WTC11 (cell line): ENCODE results near the gene AQP3. TPM values are rescaled to one million over a fixed set of nuclear protein-coding genes. Genes with fewer than 3 reads are reported as not detected.

ENCODE experiments used
- ATAC-seq: fragments of 200-7000 bp; cut with Tn5 transposase; 2 replicates; pipeline ENCODE4 v1.10.0; 2021; ENCODE audit warnings: mild to moderate bottlenecking, moderate library complexity
- CTCF ChIA-PET: fragments of 300-600 bp; sonication (Branson Sonifier 250); formaldehyde crosslinking; loops from one replicate; lab custom pipeline; 2021; ENCODE audit warnings: antibody characterized with exemption; lab: Charles Lee
- POLR2A ChIA-PET: fragments of 350-600 bp; sonication (Branson Sonifier 250); formaldehyde crosslinking; loops from one replicate; lab custom pipeline; 2021; ENCODE audit warnings: antibody characterized with exemption; lab: Charles Lee
- DNase-seq: peaks from one replicate; pipeline ENCODE4 v3.0.0; 2021; ENCODE audit warnings: low spot score
- H3K27ac Mint-ChIP-seq: 2 replicates; pipeline ENCODE4 v1.8.0; 2021; ENCODE audit warnings: mixed read lengths
- H3K27me3 Mint-ChIP-seq: 2 replicates; pipeline ENCODE4 v1.8.0; 2021; ENCODE audit warnings: low read depth, mild to moderate bottlenecking, moderate library complexity, mixed read lengths
- H3K36me3 Mint-ChIP-seq: 2 replicates; pipeline ENCODE4 v1.8.0; 2021; ENCODE audit warnings: mixed read lengths
- H3K4me1 Mint-ChIP-seq: 2 replicates; pipeline ENCODE4 v1.8.0; 2022; ENCODE audit warnings: mixed read lengths
- H3K4me3 Mint-ChIP-seq: 2 replicates; pipeline ENCODE4 v1.8.0; 2021; ENCODE audit warnings: mild to moderate bottlenecking, moderate library complexity, mixed read lengths
- H3K9me3 Mint-ChIP-seq: 2 replicates; pipeline ENCODE4 v1.8.0; 2021; ENCODE audit warnings: mixed read lengths
- ATF1 ChIP-seq: sonication (generic); formaldehyde crosslinking; IDR thresholded peaks from 2 replicates; pipeline ENCODE4 v1.8.1; 2023; ENCODE audit warnings: mild to moderate bottlenecking, moderate library complexity, missing genetic modification reagents
- ELF4 ChIP-seq: sonication (generic); formaldehyde crosslinking; IDR thresholded peaks from 2 replicates; pipeline ENCODE4 v1.8.1; 2022; ENCODE audit warnings: low read depth, mild to moderate bottlenecking, moderate library complexity, missing genetic modification reagents
- ETV6 ChIP-seq: sonication (generic); formaldehyde crosslinking; IDR thresholded peaks from 2 replicates; pipeline ENCODE4 v1.8.1; 2022; ENCODE audit warnings: mild to moderate bottlenecking, missing genetic modification reagents
- FOXP1 ChIP-seq: sonication (generic); formaldehyde crosslinking; IDR thresholded peaks from 2 replicates; pipeline ENCODE4 v1.8.0; 2022; ENCODE audit warnings: missing genetic modification reagents, mild to moderate bottlenecking, moderate library complexity, borderline replicate concordance
- GTF2I ChIP-seq: fragments of 250-450 bp; sonication (Bioruptor Pico); conservative IDR thresholded peaks from 2 replicates; pipeline ENCODE4 v1.4.0; 2021; ENCODE audit warnings: mild to moderate bottlenecking
- IRF2 ChIP-seq: sonication (generic); formaldehyde crosslinking; IDR thresholded peaks from 2 replicates; pipeline ENCODE4 v1.8.0; 2022; ENCODE audit warnings: low read depth, missing genetic modification reagents, borderline replicate concordance
- JUN ChIP-seq: sonication (generic); formaldehyde crosslinking; IDR thresholded peaks from 2 replicates; pipeline ENCODE4 v1.8.0; 2023; ENCODE audit warnings: mild to moderate bottlenecking, missing genetic modification reagents
- NFE2L1 ChIP-seq: sonication (generic); formaldehyde crosslinking; IDR thresholded peaks from 2 replicates; pipeline ENCODE4 v1.8.1; 2023; ENCODE audit warnings: missing genetic modification reagents
- NR3C1 ChIP-seq: sonication (generic); formaldehyde crosslinking; conservative IDR thresholded peaks from 2 replicates; pipeline ENCODE4 v1.8.1; 2023; ENCODE audit warnings: low read depth, mild to moderate bottlenecking, missing genetic modification reagents
- SMAD4 ChIP-seq: sonication (generic); formaldehyde crosslinking; IDR thresholded peaks from 2 replicates; pipeline ENCODE4 v1.8.0; 2022; ENCODE audit warnings: mild to moderate bottlenecking, missing genetic modification reagents
- TEAD4 ChIP-seq: sonication (generic); formaldehyde crosslinking; IDR thresholded peaks from 2 replicates; pipeline ENCODE4 v1.8.0; 2022; ENCODE audit warnings: mild to moderate bottlenecking, missing genetic modification reagents
- TP53 ChIP-seq: sonication (generic); formaldehyde crosslinking; IDR thresholded peaks from 2 replicates; pipeline ENCODE4 v1.8.1; 2023; ENCODE audit warnings: mild to moderate bottlenecking, missing genetic modification reagents
- ZNF219 ChIP-seq: sonication (generic); formaldehyde crosslinking; IDR thresholded peaks from 2 replicates; pipeline ENCODE4 v1.8.0; 2023; ENCODE audit warnings: missing genetic modification reagents, mild to moderate bottlenecking, borderline replicate concordance
- ZNF396 ChIP-seq: fragments of 250-450 bp; sonication (Bioruptor Pico); IDR thresholded peaks from 2 replicates; pipeline ENCODE4 v1.8.0; 2021; ENCODE audit warnings: mild to moderate bottlenecking, moderate library complexity, borderline replicate concordance
- total RNA-seq: library from RNA; stranded (reverse); gene quantifications from 3 replicates; pipeline ENCODE4 v1.2.3, GENCODE V29; 2021
- TF ChIP-seq, protein P1 (sequence below): fragments of 250-450 bp; sonication (Bioruptor Pico); IDR thresholded peaks from 2 replicates; pipeline ENCODE4 v1.9.0; 2021; ENCODE audit warnings: mild to moderate bottlenecking
- TF ChIP-seq, protein P2 (sequence below): fragments of 250-450 bp; sonication (Bioruptor Pico); IDR thresholded peaks from 2 replicates; pipeline ENCODE4 v1.9.0; 2021; ENCODE audit warnings: moderate library complexity, mild to moderate bottlenecking, inconsistent platforms, borderline replicate concordance
- TF ChIP-seq, protein P3 (sequence below): sonication (generic); formaldehyde crosslinking; IDR thresholded peaks from 2 replicates; pipeline ENCODE4 v1.8.1; 2023; ENCODE audit warnings: mild to moderate bottlenecking, missing genetic modification reagents
- TF ChIP-seq, protein P4 (sequence below): sonication (generic); formaldehyde crosslinking; IDR thresholded peaks from 2 replicates; pipeline ENCODE4 v1.8.1; 2022; ENCODE audit warnings: mild to moderate bottlenecking, moderate library complexity, missing genetic modification reagents
- TF ChIP-seq, protein P5 (sequence below): sonication (generic); formaldehyde crosslinking; IDR thresholded peaks from 2 replicates; pipeline ENCODE4 v1.8.1; 2023; ENCODE audit warnings: mild to moderate bottlenecking, missing genetic modification reagents, moderate library complexity

The AQP3 gene
- total RNA-seq, 1 experiment from 2014 or later = 3.0 TPM

DNA sequence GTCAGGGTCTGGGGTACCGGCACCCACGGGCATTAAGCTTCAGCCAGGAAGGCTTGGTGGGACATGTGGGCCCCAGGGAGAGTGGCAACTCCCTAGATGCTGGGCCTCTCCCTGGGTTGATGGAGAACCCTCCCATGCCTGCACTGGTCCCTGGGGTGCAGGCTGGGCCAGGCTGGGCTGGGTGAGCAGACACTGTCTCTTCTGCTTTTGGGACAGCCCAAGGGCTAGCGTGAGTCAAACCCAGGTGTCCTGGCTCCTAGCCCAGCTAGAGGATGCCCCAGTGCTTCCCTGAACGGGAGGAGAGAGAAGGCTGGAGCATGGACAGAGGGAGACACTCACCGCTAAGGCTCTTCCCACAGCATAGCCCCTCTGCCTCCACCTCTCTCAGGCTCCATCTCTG, 39.3 kb downstream of the AQP3 start:
- DNase-seq (no peak), ATAC-seq (no peak)
- no peaks in the 10 kb centered on the region for H3K36me3 Mint-ChIP-seq
- no peak overlapping the region for H3K4me3 Mint-ChIP-seq
- H3K9me3 Mint-ChIP-seq = peaks cover 7% of the 10 kb centered on the region; the same call in 1 of the 2 replicates
- POLR2A ChIA-PET = no interaction called here
- H3K4me1 Mint-ChIP-seq = no peaks in the 10 kb centered on the region
- H3K27me3 Mint-ChIP-seq = no peaks in the 10 kb centered on the region; the same call in 1 of the 2 replicates
- TF ChIP-seq, protein P1, sequence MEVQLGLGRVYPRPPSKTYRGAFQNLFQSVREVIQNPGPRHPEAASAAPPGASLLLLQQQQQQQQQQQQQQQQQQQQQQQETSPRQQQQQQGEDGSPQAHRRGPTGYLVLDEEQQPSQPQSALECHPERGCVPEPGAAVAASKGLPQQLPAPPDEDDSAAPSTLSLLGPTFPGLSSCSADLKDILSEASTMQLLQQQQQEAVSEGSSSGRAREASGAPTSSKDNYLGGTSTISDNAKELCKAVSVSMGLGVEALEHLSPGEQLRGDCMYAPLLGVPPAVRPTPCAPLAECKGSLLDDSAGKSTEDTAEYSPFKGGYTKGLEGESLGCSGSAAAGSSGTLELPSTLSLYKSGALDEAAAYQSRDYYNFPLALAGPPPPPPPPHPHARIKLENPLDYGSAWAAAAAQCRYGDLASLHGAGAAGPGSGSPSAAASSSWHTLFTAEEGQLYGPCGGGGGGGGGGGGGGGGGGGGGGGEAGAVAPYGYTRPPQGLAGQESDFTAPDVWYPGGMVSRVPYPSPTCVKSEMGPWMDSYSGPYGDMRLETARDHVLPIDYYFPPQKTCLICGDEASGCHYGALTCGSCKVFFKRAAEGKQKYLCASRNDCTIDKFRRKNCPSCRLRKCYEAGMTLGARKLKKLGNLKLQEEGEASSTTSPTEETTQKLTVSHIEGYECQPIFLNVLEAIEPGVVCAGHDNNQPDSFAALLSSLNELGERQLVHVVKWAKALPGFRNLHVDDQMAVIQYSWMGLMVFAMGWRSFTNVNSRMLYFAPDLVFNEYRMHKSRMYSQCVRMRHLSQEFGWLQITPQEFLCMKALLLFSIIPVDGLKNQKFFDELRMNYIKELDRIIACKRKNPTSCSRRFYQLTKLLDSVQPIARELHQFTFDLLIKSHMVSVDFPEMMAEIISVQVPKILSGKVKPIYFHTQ (CRISPR knock-in tag) = no peak
- no peak for TF ChIP-seq IRF2 (CRISPR knock-in tag)
- TF ChIP-seq NR3C1 = no peak
- no peak for TF ChIP-seq ETV6 (CRISPR knock-in tag)
- TF ChIP-seq TP53 (CRISPR knock-in tag) = no peak
- TF ChIP-seq, protein P2, sequence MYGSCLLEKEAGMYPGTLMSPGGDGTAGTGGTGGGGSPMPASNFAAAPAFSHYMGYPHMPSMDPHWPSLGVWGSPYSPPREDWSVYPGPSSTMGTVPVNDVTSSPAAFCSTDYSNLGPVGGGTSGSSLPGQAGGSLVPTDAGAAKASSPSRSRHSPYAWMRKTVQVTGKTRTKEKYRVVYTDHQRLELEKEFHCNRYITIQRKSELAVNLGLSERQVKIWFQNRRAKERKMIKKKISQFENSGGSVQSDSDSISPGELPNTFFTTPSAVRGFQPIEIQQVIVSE (CRISPR knock-in tag) = no peak
- TF ChIP-seq ZNF396 (CRISPR knock-in tag) = no peak
- TF ChIP-seq ATF1 (CRISPR knock-in tag) = no peak
- TF ChIP-seq SMAD4 (CRISPR knock-in tag) = no peak
- TF ChIP-seq, protein P3, sequence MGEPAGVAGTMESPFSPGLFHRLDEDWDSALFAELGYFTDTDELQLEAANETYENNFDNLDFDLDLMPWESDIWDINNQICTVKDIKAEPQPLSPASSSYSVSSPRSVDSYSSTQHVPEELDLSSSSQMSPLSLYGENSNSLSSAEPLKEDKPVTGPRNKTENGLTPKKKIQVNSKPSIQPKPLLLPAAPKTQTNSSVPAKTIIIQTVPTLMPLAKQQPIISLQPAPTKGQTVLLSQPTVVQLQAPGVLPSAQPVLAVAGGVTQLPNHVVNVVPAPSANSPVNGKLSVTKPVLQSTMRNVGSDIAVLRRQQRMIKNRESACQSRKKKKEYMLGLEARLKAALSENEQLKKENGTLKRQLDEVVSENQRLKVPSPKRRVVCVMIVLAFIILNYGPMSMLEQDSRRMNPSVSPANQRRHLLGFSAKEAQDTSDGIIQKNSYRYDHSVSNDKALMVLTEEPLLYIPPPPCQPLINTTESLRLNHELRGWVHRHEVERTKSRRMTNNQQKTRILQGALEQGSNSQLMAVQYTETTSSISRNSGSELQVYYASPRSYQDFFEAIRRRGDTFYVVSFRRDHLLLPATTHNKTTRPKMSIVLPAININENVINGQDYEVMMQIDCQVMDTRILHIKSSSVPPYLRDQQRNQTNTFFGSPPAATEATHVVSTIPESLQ (CRISPR knock-in tag) = no peak
- no peak for TF ChIP-seq NFE2L1 (CRISPR knock-in tag)
- TF ChIP-seq FOXP1 = no peak
- TF ChIP-seq GTF2I = no peak
- TF ChIP-seq ELF4 (CRISPR knock-in tag) = no peak
- no peak for TF ChIP-seq JUN (CRISPR knock-in tag)
- TF ChIP-seq, all 79 proteins: peak for 0
- no peak overlapping the region for H3K27ac Mint-ChIP-seq
- CTCF ChIA-PET = interaction anchor here (0.7 to 1.1 kb wide), 4 partner anchors 27 to 58 kb away, joined by 3 to 5 read pairs (median 4); no protein-coding TSS in a partner anchor

DNA sequence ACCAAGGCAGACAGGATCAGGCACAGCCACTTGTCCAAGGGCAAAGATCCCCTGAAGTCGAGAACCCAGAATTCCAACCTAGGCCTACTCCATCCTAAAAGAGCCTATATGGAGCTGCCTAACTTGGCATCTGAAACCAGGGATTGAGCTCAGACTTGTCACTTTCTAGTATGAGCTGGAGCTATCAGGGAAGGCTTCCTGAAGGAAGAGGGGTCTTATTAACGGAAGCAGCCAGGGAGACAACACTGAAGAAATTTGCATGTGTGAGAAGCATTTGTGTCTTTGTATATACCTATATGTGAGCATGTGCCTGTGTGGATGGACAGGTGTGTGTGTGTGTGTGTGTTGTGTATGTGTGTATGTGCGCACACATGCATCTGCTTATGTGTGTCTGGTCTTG, 40.3 kb downstream of the AQP3 start:
- H3K27me3 Mint-ChIP-seq = no peaks in the 10 kb centered on the region; the same call in 1 of the 2 replicates
- TF ChIP-seq, protein P4, sequence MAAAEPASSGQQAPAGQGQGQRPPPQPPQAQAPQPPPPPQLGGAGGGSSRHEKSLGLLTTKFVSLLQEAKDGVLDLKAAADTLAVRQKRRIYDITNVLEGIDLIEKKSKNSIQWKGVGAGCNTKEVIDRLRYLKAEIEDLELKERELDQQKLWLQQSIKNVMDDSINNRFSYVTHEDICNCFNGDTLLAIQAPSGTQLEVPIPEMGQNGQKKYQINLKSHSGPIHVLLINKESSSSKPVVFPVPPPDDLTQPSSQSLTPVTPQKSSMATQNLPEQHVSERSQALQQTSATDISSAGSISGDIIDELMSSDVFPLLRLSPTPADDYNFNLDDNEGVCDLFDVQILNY (CRISPR knock-in tag) = no peak
- TF ChIP-seq JUN (CRISPR knock-in tag) (no peak), TEAD4 (CRISPR knock-in tag) (no peak), TP53 (CRISPR knock-in tag) (no peak), ZNF219 (CRISPR knock-in tag) (no peak)
- TF ChIP-seq, protein P5, sequence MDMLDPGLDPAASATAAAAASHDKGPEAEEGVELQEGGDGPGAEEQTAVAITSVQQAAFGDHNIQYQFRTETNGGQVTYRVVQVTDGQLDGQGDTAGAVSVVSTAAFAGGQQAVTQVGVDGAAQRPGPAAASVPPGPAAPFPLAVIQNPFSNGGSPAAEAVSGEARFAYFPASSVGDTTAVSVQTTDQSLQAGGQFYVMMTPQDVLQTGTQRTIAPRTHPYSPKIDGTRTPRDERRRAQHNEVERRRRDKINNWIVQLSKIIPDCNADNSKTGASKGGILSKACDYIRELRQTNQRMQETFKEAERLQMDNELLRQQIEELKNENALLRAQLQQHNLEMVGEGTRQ (CRISPR knock-in tag) = no peak
- DNase-seq (no peak), ATAC-seq (no peak)
- H3K9me3 Mint-ChIP-seq = peaks cover 7% of the 10 kb centered on the region; the same call in 1 of the 2 replicates
- no peaks in the 10 kb centered on the region for H3K4me1 Mint-ChIP-seq
- CTCF ChIA-PET = interaction anchor here (0.9 to 1.0 kb wide), 2 partner anchors 8 to 26 kb away, joined by 3 to 5 read pairs; no protein-coding TSS in a partner anchor
- H3K27ac Mint-ChIP-seq = no peak overlapping the region
- POLR2A ChIA-PET = no interaction called here
- H3K4me3 Mint-ChIP-seq = no peak overlapping the region
- no peaks in the 10 kb centered on the region for H3K36me3 Mint-ChIP-seq
